Measurements from ENCODE around the gene NACC2. TPM values are rescaled to one million over a fixed set of nuclear protein-coding genes. Genes with fewer than 3 reads are reported as not detected.
A peak's percentile ranks its signal among the peaks of the same experiment; 100 is the strongest.

The NACC2 gene
- total and polyA plus RNA-seq, 9 of the 15 experiments (the other 6 are each of a cell fraction or from before 2014, with no cell fraction given): 0.70 to 25.1 (median 5.6) TPM

GRCh38 chr9:135998016-135998380 is 97.1 kb downstream of the NACC2 start (continued):
- no peak for TF ChIP-seq POLR2H (tag; IDR thresholded peaks at IDR 0.05; ENCODE audit: low read depth)
- no peak for TF ChIP-seq CBX3 (IDR thresholded peaks at IDR 0.05; ENCODE audit: borderline replicate concordance in 1 of 2, low read length in 2 of 2)

GRCh38 chr9:135997090-135998015 is 97.7 kb downstream of the NACC2 start:
- ATAC-seq: no peak
- H3K9me3 ChIP-seq (replicated peaks; ENCODE audit: control insufficient read depth, insufficient read depth, low read depth, low read length): no peaks in the 10 kb centered on the region
- H3K27ac ChIP-seq (ENCODE audit: extremely low read depth, low read depth, low read length): no peak overlapping the region
- ChIA-PET CTCF (ENCODE audit: low intra/inter-chr PET ratio) (no interaction called here), POLR2A (interaction anchor here (0.9 to 1.4 kb wide), 2 partner anchors 9 to 14 kb away, joined by 4 to 6 read pairs; no protein-coding TSS in a partner anchor)
- FAIRE-seq: no peak
- no peaks in the 10 kb centered on the region for H3K79me2 ChIP-seq (ENCODE audit: control insufficient read depth, insufficient read depth, low read length)
- no TSS peak for BruUV-seq (replicated peaks)
- H4K20me1 ChIP-seq (replicated peaks; ENCODE audit: control insufficient read depth, insufficient read depth, low read length): no peaks in the 10 kb centered on the region
- in situ Hi-C loops (cut with MboI) (no loop called here), intact Hi-C loops (cut with micrococcal nuclease) (no loop called here)
- H3K9me1 ChIP-seq (ENCODE audit: control insufficient read depth, insufficient read depth, low read length): no peaks in the 10 kb centered on the region
- H3K9ac ChIP-seq (ENCODE audit: insufficient read depth in 1 of 2, low read depth in 2 of 2, low read length in 2 of 2): peak overlapping the region in 1 of 2 experiments; percentile 7; a peak in 1 of 4 replicates
- no peak for DNase-seq (ENCODE audit: extremely low read depth in 1 of 4, low spot score in 3 of 4)
- 63% methylated on average over 29 of the region's 34 CpGs for WGBS (ENCODE audit: insufficient coverage, low coverage, missing lambda C conversion rate)
- no peak overlapping the region for H3K4me2 ChIP-seq (ENCODE audit: insufficient read depth, low read length)
- no peak overlapping the region for H2AFZ ChIP-seq (ENCODE audit: low read depth, low read length)
- H3K36me3 ChIP-seq (ENCODE audit: control insufficient read depth, insufficient read depth, low read length): no peaks in the 10 kb centered on the region
- TF ChIP-seq ZNF124 (CRISPR knock-in tag; IDR thresholded peaks at IDR 0.05) (no peak), KDM1A (IDR thresholded peaks at IDR 0.05) (peak; percentile 40 to 49; a peak in 2 of 4 replicates), PREB (CRISPR knock-in tag; IDR thresholded peaks at IDR 0.05) (no peak), ZNF197 (CRISPR knock-in tag; IDR thresholded peaks at IDR 0.05; ENCODE audit: low read depth) (no peak), RBM14 (IDR thresholded peaks at IDR 0.05; ENCODE audit: borderline replicate concordance, insufficient read depth, low read depth, low read length) (no peak), PPARD (CRISPR knock-in tag; IDR thresholded peaks at IDR 0.05) (no peak), ZNF23 (CRISPR knock-in tag; IDR thresholded peaks at IDR 0.05) (no peak), MLX (CRISPR knock-in tag; conservative IDR thresholded peaks at IDR 0.05) (no peak), NCOA1 (IDR thresholded peaks at IDR 0.05; ENCODE audit: low read depth) (no peak), TSC22D4 (tag; IDR thresholded peaks at IDR 0.05) (no peak), MAFK (IDR thresholded peaks at IDR 0.05; ENCODE audit: low read length) (no peak), DPF2 (IDR thresholded peaks at IDR 0.05) (no peak), BCOR (IDR thresholded peaks at IDR 0.05) (peak; percentile 64)
- no peak overlapping the region for H3K4me3 ChIP-seq
- no peaks in the 10 kb centered on the region for H3K27me3 ChIP-seq (ENCODE audit: control insufficient read depth in 2 of 2, insufficient read depth in 2 of 2, low read length in 2 of 2)
- H3K4me1 ChIP-seq (replicated peaks in 1 of 2; ENCODE audit: control insufficient read depth in 2 of 2, insufficient read depth in 2 of 2, low read length in 2 of 2): peaks cover 10 to 62% of the 10 kb centered on the region in 2 experiments

Measured in K562 (cell line).